ENCODE data around the gene BCDIN3D.

GRCh38 chr12:49823951-49824350, 19.0 kb downstream of the BCDIN3D start:
- TF ChIP-seq CTCF (IDR thresholded peaks at IDR 0.05) (no peak), ZNF423 (CRISPR knock-in tag; IDR thresholded peaks at IDR 0.05) (no peak), TEAD4 (CRISPR knock-in tag; IDR thresholded peaks at IDR 0.05) (no peak), ELF4 (CRISPR knock-in tag; IDR thresholded peaks at IDR 0.05; ENCODE audit: low read depth) (no peak), SMAD3 (CRISPR knock-in tag; IDR thresholded peaks at IDR 0.05; ENCODE audit: borderline replicate concordance) (no peak), FOXP1 (CRISPR knock-in tag; IDR thresholded peaks at IDR 0.05; ENCODE audit: borderline replicate concordance) (no peak), NFYB (CRISPR knock-in tag; conservative IDR thresholded peaks at IDR 0.05; ENCODE audit: low read depth) (no peak)

Data from WTC11 (cell line).